Gastrocnemius medialis (tissue), 4 donors: ENCODE results near the gene C2orf15. TPM values are rescaled to one million over a fixed set of nuclear protein-coding genes. Genes with fewer than 3 reads are reported as not detected.

Experiments
- ATAC-seq, 2 donors: fragments of 150-250 bp; one replicate each; pipeline ENCODE4 v1.9.1; 2016
- DNase-seq, 2 donors: peaks; one replicate each; pipeline ENCODE4 v3.0.0-alpha.2; 2019
- H3K27ac ChIP-seq, 4 donors: fragments of 200-600 bp; sonication (generic); 1 replicate in 1 of 4; 2 replicates in 3 of 4; pipeline ENCODE4 v1.5.1; 2016 to 2018; ENCODE audit warnings: mild to moderate bottlenecking in 2 of 4, moderate library complexity in 1 of 4
- H3K27me3 ChIP-seq, 3 donors: fragments of 200-600 bp; sonication (generic) in 2 of 3; 1 replicate in 1 of 3; 2 replicates in 2 of 3; pipeline versions ENCODE4 v1.5.1 to v1.6.0; 2016 to 2019; ENCODE audit warnings: mild to moderate bottlenecking in 1 of 3, moderate library complexity in 1 of 3
- H3K36me3 ChIP-seq, 2 donors: fragments of 200-600 bp; sonication (generic) in 1 of 2; one replicate each; pipeline ENCODE4 v1.5.1; 2017 to 2018
- H3K4me1 ChIP-seq, 2 donors: fragments of 200-600 bp; sonication (generic) in 1 of 2; one replicate each; pipeline ENCODE4 v1.5.1; 2016 to 2017; ENCODE audit warnings: mild to moderate bottlenecking in 2 of 2
- H3K4me3 ChIP-seq, 4 donors: fragments of 200-600 bp; sonication (generic) in 3 of 4; 1 replicate in 1 of 4; 2 replicates in 3 of 4; pipeline ENCODE4 v1.5.1; 2016 to 2019; ENCODE audit warnings: mild to moderate bottlenecking in 2 of 4
- H3K9me3 ChIP-seq, 3 donors: fragments of 200-600 bp; sonication (generic) in 2 of 3; 1 replicate in 1 of 3; 2 replicates in 2 of 3; pipeline ENCODE4 v1.5.1; 2016 to 2019
- CTCF ChIP-seq, 5 experiments: fragments of 450-650 bp in 3 of 5; fragments of 200-600 bp in 2 of 5; sonication (generic) in 2 of 5; IDR thresholded peaks in 4 of 5; conservative IDR thresholded peaks in 1 of 5; 1 replicate in 4 of 5; 2 replicates in 1 of 5; pipeline ENCODE4 v1.5.1; 2016 to 2019; ENCODE audit warnings: antibody characterized with exemption in 5 of 5, mild to moderate bottlenecking in 3 of 5, moderate library complexity in 3 of 5
- POLR2A ChIP-seq, 2 donors: fragments of 450-650 bp; IDR thresholded peaks; one replicate each; pipeline ENCODE4 v1.6.1; 2017; ENCODE audit warnings: antibody characterized with exemption in 2 of 2, mild to moderate bottlenecking in 2 of 2, moderate library complexity in 2 of 2
- in situ Hi-C, 4 donors: fragments of 200-750 bp; cut with MboI; loops; one replicate each; pipeline versions ENCODE4 v1.15.0 to v1.8.0; 2017; ENCODE audit warnings: low sequenced_read_pairs in 4 of 4
- intact Hi-C: fragments of 100-400 bp; cut with DNase I; formaldehyde crosslinking; loops from one replicate; pipeline ENCODE4 v1.15.1; 2023; ENCODE audit warnings: low total_unique reads
- total RNA-seq, 4 donors: library from RNA; depleted of rRNA; stranded (reverse); fragments of >200 nt; gene quantifications; one replicate each; pipeline versions ENCODE4 v1.1.0 to v1.2.3, GENCODE V29; 2016

C2orf15 gene
- total RNA-seq, 4 donors from 2014 or later, result not detected

GRCh38 chr2:99198103-99198841 is 56.8 kb downstream of the C2orf15 start:
- no peak for TF ChIP-seq CTCF (IDR thresholded peaks at IDR 0.05 in 4 of 5, conservative IDR thresholded peaks at IDR 0.05 in 1 of 5)
- no peak for TF ChIP-seq POLR2A (IDR thresholded peaks at IDR 0.05)

DNA sequence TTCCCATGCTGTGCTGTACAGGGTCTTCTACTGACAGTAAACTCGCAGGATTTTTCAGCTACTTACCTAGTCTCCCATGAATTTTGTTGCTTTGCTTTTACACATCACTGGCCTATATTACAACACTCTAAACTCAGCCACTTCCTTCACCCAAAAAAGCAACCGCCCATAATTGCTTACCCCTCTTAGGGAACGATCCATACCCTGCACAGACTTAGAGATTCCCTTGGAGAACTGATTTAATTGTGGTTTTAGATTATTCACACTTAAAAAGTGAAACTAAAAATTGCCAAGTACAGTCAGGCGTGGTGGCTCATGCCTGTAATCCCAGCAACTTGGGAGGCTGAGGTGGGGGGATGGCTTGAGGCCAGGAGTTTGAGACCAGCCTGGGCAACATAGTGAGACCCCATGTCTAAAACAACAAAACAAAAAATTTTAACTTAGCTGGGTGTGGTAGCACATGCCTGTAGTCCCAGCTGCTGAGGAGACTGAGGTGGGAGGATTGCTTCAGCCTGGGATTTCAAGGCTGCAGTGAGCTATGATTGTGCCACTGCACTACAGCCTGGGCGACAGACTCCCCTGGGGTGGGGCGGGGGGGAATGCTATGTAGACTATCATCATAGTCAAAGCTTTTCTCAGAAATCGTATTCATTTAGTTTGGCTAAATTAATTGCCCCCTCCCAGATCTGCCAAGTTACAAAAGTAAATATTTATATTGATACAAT is 58.7 kb downstream of the C2orf15 start:
- in situ Hi-C loops, result no loop called here
- intact Hi-C loops, result no loop called here
- DNase-seq (no peak), ATAC-seq (no peak)
- H3K9me3 ChIP-seq, result no peaks in the 10 kb centered on the region
- no peaks in the 10 kb centered on the region for H3K27me3 ChIP-seq
- no peak overlapping the region for H3K4me3 ChIP-seq
- peaks cover 0 to 27% of the 10 kb centered on the region in 2 donors for H3K36me3 ChIP-seq
- TF ChIP-seq CTCF (IDR thresholded peaks at IDR 0.05 in 4 of 5, conservative IDR thresholded peaks at IDR 0.05 in 1 of 5), result no peak
- no peak for TF ChIP-seq POLR2A (IDR thresholded peaks at IDR 0.05)
- no peaks in the 10 kb centered on the region for H3K4me1 ChIP-seq
- no peak overlapping the region for H3K27ac ChIP-seq

More at GRCh38 chr2:99198103-99198841, 56.8 kb downstream of the C2orf15 start:
- intact Hi-C loops (no loop called here), in situ Hi-C loops (loop anchor here (25.0 kb wide), 4 partner anchors 139 to 1364 kb away; partner anchors contain the start of genes REV1 (in 3 of the 4), EIF5B (in 2 of the 4), TXNDC9 (in 2 of the 4) and COA5 (in 1 of the 4))
- Histone ChIP-seq H3K27me3 (no peaks in the 10 kb centered on the region), H3K4me1 (no peaks in the 10 kb centered on the region), H3K36me3 (peaks cover 0 to 38% of the 10 kb centered on the region in 2 donors), H3K9me3 (no peaks in the 10 kb centered on the region), H3K27ac (no peak overlapping the region), H3K4me3 (no peak overlapping the region)
- no peak for ATAC-seq
- DNase-seq, result no peak

Other genes starting within 250 kb of the C2orf15 start
- 10 to 100 TPM in 1 of 4 donors, 1 to 10 TPM in 2, under 1 TPM in 1; 0.71 to 18.2 (median 2.9) TPM for gene CRACDL, start 205.5 kb upstream of the C2orf15 start, total RNA-seq
- 1 to 10 TPM in 2 of 4 donors, under 1 TPM in 2; 0.40 to 5.8 (median 1.5) TPM for gene TSGA10, start 13.2 kb downstream of the C2orf15 start, total RNA-seq
- gene LIPT1, start 13.3 kb downstream of the C2orf15 start, total RNA-seq, result 1 to 10 TPM; 4.2 to 7.5 (median 6.2) TPM
- 10 to 100 TPM; 12.3 to 16.8 (median 13.2) TPM for gene MITD1, start 39.4 kb downstream of the C2orf15 start, total RNA-seq
- 10 to 100 TPM; 29.3 to 43.4 (median 35.5) TPM for gene MRPL30, start 39.5 kb downstream of the C2orf15 start, total RNA-seq
- gene LYG2, start 114.0 kb downstream of the C2orf15 start, total RNA-seq, result not detected
- gene LYG1, start 159.5 kb downstream of the C2orf15 start, total RNA-seq, result under 1 TPM in 1 of 4 donors, not detected in 3; 0.67 TPM
- gene TXNDC9, start 194.6 kb downstream of the C2orf15 start, total RNA-seq, result 10 to 100 TPM; 23.3 to 32.4 (median 29.7) TPM
- 10 to 100 TPM; 33.0 to 71.3 (median 50.7) TPM for gene EIF5B, start 195.7 kb downstream of the C2orf15 start, total RNA-seq